ENCODE results near the gene METRN. TPM values are rescaled to one million over a fixed set of nuclear protein-coding genes. Genes with fewer than 3 reads are reported as not detected.

The METRN gene
- total and polyA plus RNA-seq, 10 donors, result 7.2 to 31.9 (median 14.6) TPM

GRCh38 chr16:760545-761343 is 45.8 kb downstream of the METRN start, which contains the start of gene MSLN:
MSLN (plus strand) TSS chr16:760734; CDS start chr16:762681, 1,947 bp downstream.
- 76 to 85% (median 79%) methylated on average over 31 to 37 of the region's 37 CpGs for WGBS, 5 donors
- no peak for DNase-seq
- Histone ChIP-seq H3K9me3 (peaks cover 0 to 6% (median 0%) of the 10 kb centered on the region in 8 donors), H3K27me3 (replicated peaks in 1 of 7) (peaks cover 0 to 63% (median 14%) of the 10 kb centered on the region in 7 donors), H3K4me1 (no peaks in the 10 kb centered on the region), H3K4me3 (no peak within 1 kb of the TSS), H3K27ac (no peak within 1 kb of the TSS), H3K36me3 (no peaks in the 10 kb centered on the region)
- intact Hi-C loops (cut with DNase I; ENCODE audit: low total_unique reads), result no loop called here
- TF ChIP-seq POLR2A (IDR thresholded peaks at IDR 0.05), result no peak
- no peak for TF ChIP-seq POLR2AphosphoS5 (IDR thresholded peaks at IDR 0.05)
- TF ChIP-seq CTCF (IDR thresholded peaks at IDR 0.05 in 8 of 11, conservative IDR thresholded peaks at IDR 0.05 in 3 of 11), result no peak

- DNase-seq, result no peak
- Histone ChIP-seq H3K4me3 (no peak overlapping the region), H3K27me3 (replicated peaks in 1 of 7) (peaks cover 0 to 71% (median 14%) of the 10 kb centered on the region in 7 donors)
Observed at GRCh38 chr16:761625-762513, 47.0 kb downstream of the METRN start.

GRCh38 chr16:762595-763268 is 47.8 kb downstream of the METRN start:
- TF ChIP-seq POLR2AphosphoS5 (IDR thresholded peaks at IDR 0.05) (no peak), POLR2A (IDR thresholded peaks at IDR 0.05) (no peak), CTCF (IDR thresholded peaks at IDR 0.05 in 8 of 11, conservative IDR thresholded peaks at IDR 0.05 in 3 of 11) (no peak)
- DNase-seq, result no peak
- no peaks in the 10 kb centered on the region for H3K4me1 ChIP-seq
- no peaks in the 10 kb centered on the region for H3K36me3 ChIP-seq
- no peak overlapping the region for H3K4me3 ChIP-seq
- WGBS, 5 donors, result 67 to 83% (median 79%) methylated on average over 3 to 17 of the region's 17 CpGs
- peaks cover 0 to 75% (median 14%) of the 10 kb centered on the region in 7 donors for H3K27me3 ChIP-seq (replicated peaks in 1 of 7)
- intact Hi-C loops (cut with DNase I; ENCODE audit: low total_unique reads), result no loop called here
- no peaks in the 10 kb centered on the region for H3K9me3 ChIP-seq
- H3K27ac ChIP-seq, result no peak overlapping the region

More at GRCh38 chr16:761625-762513, 47.0 kb downstream of the METRN start:
- intact Hi-C loops (cut with DNase I; ENCODE audit: low total_unique reads), result no loop called here
- TF ChIP-seq POLR2A (IDR thresholded peaks at IDR 0.05), result no peak
- TF ChIP-seq POLR2AphosphoS5 (IDR thresholded peaks at IDR 0.05), result no peak
- Histone ChIP-seq H3K27ac (no peak overlapping the region), H3K9me3 (peaks cover 0 to under 1% (median 0%) of the 10 kb centered on the region in 8 donors), H3K36me3 (no peaks in the 10 kb centered on the region), H3K4me1 (no peaks in the 10 kb centered on the region)
- WGBS, 5 donors, result 74 to 91% (median 76%) methylated on average over 9 to 22 of the region's 22 CpGs

Data from spleen (tissue), 11 donors.